ENCODE measurements around the gene MYLIP.

DNA sequence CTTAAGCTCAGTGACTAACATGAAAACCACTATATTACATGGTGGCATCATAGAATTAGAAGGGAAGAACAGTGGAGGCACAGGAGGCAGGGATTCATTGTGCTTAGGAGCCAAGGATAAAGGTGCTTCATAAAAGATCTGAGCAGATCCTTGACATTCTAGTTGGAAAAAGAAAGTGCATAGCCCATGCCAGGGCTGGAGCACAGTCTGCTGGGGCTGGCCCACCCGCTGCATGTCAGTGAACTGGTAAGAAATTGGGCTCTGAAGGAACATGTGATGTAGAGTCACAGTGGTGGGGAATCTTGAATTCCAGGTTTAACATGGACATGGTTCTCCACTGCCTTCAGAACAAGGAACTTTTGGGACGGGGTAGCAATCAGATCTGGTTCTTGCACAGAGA is 20.4 kb downstream of the MYLIP start:
- TF ChIP-seq ZNF558 (CRISPR knock-in tag; IDR thresholded peaks at IDR 0.05; ENCODE audit: borderline replicate concordance) (no peak), MXI1 (IDR thresholded peaks at IDR 0.05; ENCODE audit: borderline replicate concordance, low read depth, low read length) (no peak)
- TF ChIP-seq, protein P1, sequence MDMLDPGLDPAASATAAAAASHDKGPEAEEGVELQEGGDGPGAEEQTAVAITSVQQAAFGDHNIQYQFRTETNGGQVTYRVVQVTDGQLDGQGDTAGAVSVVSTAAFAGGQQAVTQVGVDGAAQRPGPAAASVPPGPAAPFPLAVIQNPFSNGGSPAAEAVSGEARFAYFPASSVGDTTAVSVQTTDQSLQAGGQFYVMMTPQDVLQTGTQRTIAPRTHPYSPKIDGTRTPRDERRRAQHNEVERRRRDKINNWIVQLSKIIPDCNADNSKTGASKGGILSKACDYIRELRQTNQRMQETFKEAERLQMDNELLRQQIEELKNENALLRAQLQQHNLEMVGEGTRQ (IDR thresholded peaks at IDR 0.05; ENCODE audit: low read depth, low read length): no peak
- TF ChIP-seq, protein P1 (CRISPR knock-in tag; IDR thresholded peaks at IDR 0.05; ENCODE audit: borderline replicate concordance): no peak
